Panc1 (cell line): ENCODE data around the gene SAMD11. TPM values are rescaled to one million over a fixed set of nuclear protein-coding genes. Genes with fewer than 3 reads are reported as not detected.

Experiments
- ATAC-seq: fragments of 200-7000 bp; cut with Tn5 transposase; 2 replicates; pipeline ENCODE4 v1.9.1; 2020; ENCODE audit warnings: mild to moderate bottlenecking, moderate library complexity
- BruUV-seq: library from RNA; stranded (reverse); fragments of 400-500 nt; replicated peaks from 2 replicates; lab custom pipeline; 2021; lab: Mats Ljungman, UMichigan
- CTCF ChIA-PET: fragments of 300-600 bp; sonication (Branson Sonifier 250); formaldehyde crosslinking; loops from one replicate; lab custom pipeline; 2022; ENCODE audit warnings: antibody characterized with exemption; lab: Charles Lee
- POLR2A ChIA-PET: fragments of 300-600 bp; sonication (Branson Sonifier 250); formaldehyde crosslinking; loops from one replicate; lab custom pipeline; 2022; ENCODE audit warnings: antibody characterized with exemption; lab: Charles Lee
- DNase-seq: peaks from one replicate; pipeline ENCODE4 v3.0.0-alpha.2; 2010; ENCODE audit warnings: low read depth, low spot score
- H3K27ac ChIP-seq: 2 replicates; pipeline ENCODE4 v1.5.1; 2011; ENCODE audit warnings: mild to moderate bottlenecking, low read length, inconsistent platforms
- H3K27me3 ChIP-seq: fragments of 200-500 bp; sonication (Bioruptor generic); 2 replicates; pipeline ENCODE4 v1.6.0; 2014; ENCODE audit warnings: low read length, inconsistent platforms; ENCODE audit not compliant: control insufficient read depth, insufficient read depth
- H3K36me3 ChIP-seq: fragments of 200-500 bp; sonication (Bioruptor generic); 2 replicates; pipeline ENCODE4 v1.5.1; 2014; ENCODE audit warnings: inconsistent platforms, mild to moderate bottlenecking, low read length, moderate library complexity; ENCODE audit not compliant: control insufficient read depth, insufficient read depth
- H3K4me1 ChIP-seq: 2 replicates; pipeline ENCODE4 v1.5.1; 2011; ENCODE audit warnings: inconsistent platforms, mild to moderate bottlenecking, low read length, moderate library complexity; ENCODE audit not compliant: control insufficient read depth, insufficient read depth
- H3K4me3 ChIP-seq, 2 experiments: 2 replicates each; pipeline ENCODE4 v1.5.1; 2011 to 2012; ENCODE audit warnings: low read depth in 2 of 2, low read length in 2 of 2, mild to moderate bottlenecking in 2 of 2, inconsistent platforms in 1 of 2, moderate library complexity in 1 of 2
- H3K9me3 ChIP-seq: fragments of 200-500 bp; sonication (Bioruptor generic); 2 replicates; pipeline ENCODE4 v1.5.1; 2014; ENCODE audit warnings: low read depth, mild to moderate bottlenecking, inconsistent platforms, low read length, moderate library complexity; ENCODE audit not compliant: control insufficient read depth, insufficient read depth
- POLR2AphosphoS5 ChIP-seq: IDR thresholded peaks from 2 replicates; pipeline ENCODE4 v1.6.1; 2012; ENCODE audit warnings: mild to moderate bottlenecking, low read depth, low read length, moderate library complexity
- SIN3A ChIP-seq: IDR thresholded peaks from 2 replicates; pipeline ENCODE4 v1.6.1; 2012; ENCODE audit warnings: low read depth, mild to moderate bottlenecking, low read length, moderate library complexity, borderline replicate concordance; ENCODE audit not compliant: insufficient read depth
- TCF7L2 ChIP-seq: IDR thresholded peaks from 2 replicates; pipeline ENCODE4 v1.6.1; 2011; ENCODE audit warnings: mild to moderate bottlenecking, low read depth, low read length, inconsistent platforms
- in situ Hi-C: cut with HindIII; loops from 2 replicates; pipeline ENCODE4 v1.10.0; 2016; ENCODE audit warnings: low sequenced_read_pairs, low pct_unique_long_range_greater_than_20kb
- intact Hi-C: fragments of 100-400 bp; cut with micrococcal nuclease; formaldehyde crosslinking; loops from one replicate; pipeline ENCODE4 v1.10.0; 2022; ENCODE audit not compliant: unreplicated experiment
- total RNA-seq: library from RNA; stranded (reverse); gene quantifications from one replicate; pipeline ENCODE4 v1.2.1, GENCODE V29; 2021; ENCODE audit not compliant: unreplicated experiment
- TF ChIP-seq, protein P1 (sequence below), 2 experiments: IDR thresholded peaks; 2 replicates each; pipeline ENCODE4 v1.6.1; 2011 to 2012; ENCODE audit warnings: low read depth in 2 of 2, control low read depth in 1 of 2, low read length in 1 of 2, mild to moderate bottlenecking in 1 of 2, moderate library complexity in 1 of 2; ENCODE audit not compliant: insufficient read depth in 1 of 2
- TF ChIP-seq, protein P2 (sequence below): fragments of 450-650 bp; IDR thresholded peaks from 2 replicates; pipeline ENCODE4 v1.5.1; 2017; ENCODE audit warnings: mild to moderate bottlenecking

SAMD11 gene
- total RNA-seq, 1 experiment from 2014 or later: 51.8 TPM

DNA sequence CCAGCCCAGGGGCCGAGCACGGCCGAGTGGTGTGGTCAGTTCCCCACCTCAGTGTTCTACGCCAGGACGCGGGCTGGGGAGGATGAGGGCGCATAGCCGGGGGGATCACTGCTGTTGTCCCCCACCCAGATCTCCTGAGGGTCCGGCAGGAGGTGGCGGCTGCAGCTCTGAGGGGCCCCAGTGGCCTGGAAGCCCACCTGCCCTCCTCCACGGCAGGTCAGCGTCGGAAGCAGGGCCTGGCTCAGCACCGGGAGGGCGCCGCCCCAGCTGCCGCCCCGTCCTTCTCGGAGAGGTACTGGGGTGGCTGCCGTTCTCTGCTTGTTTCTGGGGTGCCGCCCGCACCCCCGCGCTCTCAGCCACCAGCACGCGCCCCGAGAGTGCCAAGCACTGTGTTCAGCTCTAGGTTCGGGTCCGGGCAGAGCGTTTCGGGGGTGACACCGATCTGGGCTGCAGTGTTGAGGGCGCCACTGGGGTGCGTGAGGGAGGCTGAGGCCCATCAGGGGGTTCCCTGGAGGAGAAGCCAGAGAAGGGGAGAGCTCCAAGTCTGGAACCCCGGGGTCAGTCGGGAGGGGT is 17.4 kb downstream of the SAMD11 start:
- H3K9me3 ChIP-seq: no peaks in the 10 kb centered on the region
- H3K36me3 ChIP-seq: no peaks in the 10 kb centered on the region
- ChIA-PET POLR2A (interaction anchor here (1.0 kb wide), 1 partner anchor 11 kb away, joined by 3 read pairs; no protein-coding TSS in a partner anchor), CTCF (interaction anchor here (0.6 kb wide), 1 partner anchor 232 kb away, joined by 4 read pairs; the partner anchor contains the start of gene TTLL10)
- in situ Hi-C loops (no loop called here), intact Hi-C loops (loop anchor here (5.0 kb wide), 1 partner anchor 34 kb away; no protein-coding TSS in a partner anchor)
- DNase-seq: no peak
- no peak for TF ChIP-seq SIN3A
- no peak for TF ChIP-seq POLR2AphosphoS5
- TF ChIP-seq TCF7L2: no peak
- TF ChIP-seq, protein P1, sequence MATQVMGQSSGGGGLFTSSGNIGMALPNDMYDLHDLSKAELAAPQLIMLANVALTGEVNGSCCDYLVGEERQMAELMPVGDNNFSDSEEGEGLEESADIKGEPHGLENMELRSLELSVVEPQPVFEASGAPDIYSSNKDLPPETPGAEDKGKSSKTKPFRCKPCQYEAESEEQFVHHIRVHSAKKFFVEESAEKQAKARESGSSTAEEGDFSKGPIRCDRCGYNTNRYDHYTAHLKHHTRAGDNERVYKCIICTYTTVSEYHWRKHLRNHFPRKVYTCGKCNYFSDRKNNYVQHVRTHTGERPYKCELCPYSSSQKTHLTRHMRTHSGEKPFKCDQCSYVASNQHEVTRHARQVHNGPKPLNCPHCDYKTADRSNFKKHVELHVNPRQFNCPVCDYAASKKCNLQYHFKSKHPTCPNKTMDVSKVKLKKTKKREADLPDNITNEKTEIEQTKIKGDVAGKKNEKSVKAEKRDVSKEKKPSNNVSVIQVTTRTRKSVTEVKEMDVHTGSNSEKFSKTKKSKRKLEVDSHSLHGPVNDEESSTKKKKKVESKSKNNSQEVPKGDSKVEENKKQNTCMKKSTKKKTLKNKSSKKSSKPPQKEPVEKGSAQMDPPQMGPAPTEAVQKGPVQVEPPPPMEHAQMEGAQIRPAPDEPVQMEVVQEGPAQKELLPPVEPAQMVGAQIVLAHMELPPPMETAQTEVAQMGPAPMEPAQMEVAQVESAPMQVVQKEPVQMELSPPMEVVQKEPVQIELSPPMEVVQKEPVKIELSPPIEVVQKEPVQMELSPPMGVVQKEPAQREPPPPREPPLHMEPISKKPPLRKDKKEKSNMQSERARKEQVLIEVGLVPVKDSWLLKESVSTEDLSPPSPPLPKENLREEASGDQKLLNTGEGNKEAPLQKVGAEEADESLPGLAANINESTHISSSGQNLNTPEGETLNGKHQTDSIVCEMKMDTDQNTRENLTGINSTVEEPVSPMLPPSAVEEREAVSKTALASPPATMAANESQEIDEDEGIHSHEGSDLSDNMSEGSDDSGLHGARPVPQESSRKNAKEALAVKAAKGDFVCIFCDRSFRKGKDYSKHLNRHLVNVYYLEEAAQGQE (IDR thresholded peaks at IDR 0.05; ENCODE audit: insufficient read depth in 1 of 2, low read depth in 2 of 2, low read length in 1 of 2): no peak
- TF ChIP-seq, protein P2, sequence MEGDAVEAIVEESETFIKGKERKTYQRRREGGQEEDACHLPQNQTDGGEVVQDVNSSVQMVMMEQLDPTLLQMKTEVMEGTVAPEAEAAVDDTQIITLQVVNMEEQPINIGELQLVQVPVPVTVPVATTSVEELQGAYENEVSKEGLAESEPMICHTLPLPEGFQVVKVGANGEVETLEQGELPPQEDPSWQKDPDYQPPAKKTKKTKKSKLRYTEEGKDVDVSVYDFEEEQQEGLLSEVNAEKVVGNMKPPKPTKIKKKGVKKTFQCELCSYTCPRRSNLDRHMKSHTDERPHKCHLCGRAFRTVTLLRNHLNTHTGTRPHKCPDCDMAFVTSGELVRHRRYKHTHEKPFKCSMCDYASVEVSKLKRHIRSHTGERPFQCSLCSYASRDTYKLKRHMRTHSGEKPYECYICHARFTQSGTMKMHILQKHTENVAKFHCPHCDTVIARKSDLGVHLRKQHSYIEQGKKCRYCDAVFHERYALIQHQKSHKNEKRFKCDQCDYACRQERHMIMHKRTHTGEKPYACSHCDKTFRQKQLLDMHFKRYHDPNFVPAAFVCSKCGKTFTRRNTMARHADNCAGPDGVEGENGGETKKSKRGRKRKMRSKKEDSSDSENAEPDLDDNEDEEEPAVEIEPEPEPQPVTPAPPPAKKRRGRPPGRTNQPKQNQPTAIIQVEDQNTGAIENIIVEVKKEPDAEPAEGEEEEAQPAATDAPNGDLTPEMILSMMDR: no peak
- peak overlapping the region; percentile 40 to 57 for H3K4me3 ChIP-seq
- no TSS peak for BruUV-seq
- H3K4me1 ChIP-seq: peaks cover 71% of the 10 kb centered on the region
- no peaks in the 10 kb centered on the region for H3K27me3 ChIP-seq
- no peak; the same call in 1 of the 2 replicates for ATAC-seq
- H3K27ac ChIP-seq: peak overlapping the region; percentile 87

DNA sequence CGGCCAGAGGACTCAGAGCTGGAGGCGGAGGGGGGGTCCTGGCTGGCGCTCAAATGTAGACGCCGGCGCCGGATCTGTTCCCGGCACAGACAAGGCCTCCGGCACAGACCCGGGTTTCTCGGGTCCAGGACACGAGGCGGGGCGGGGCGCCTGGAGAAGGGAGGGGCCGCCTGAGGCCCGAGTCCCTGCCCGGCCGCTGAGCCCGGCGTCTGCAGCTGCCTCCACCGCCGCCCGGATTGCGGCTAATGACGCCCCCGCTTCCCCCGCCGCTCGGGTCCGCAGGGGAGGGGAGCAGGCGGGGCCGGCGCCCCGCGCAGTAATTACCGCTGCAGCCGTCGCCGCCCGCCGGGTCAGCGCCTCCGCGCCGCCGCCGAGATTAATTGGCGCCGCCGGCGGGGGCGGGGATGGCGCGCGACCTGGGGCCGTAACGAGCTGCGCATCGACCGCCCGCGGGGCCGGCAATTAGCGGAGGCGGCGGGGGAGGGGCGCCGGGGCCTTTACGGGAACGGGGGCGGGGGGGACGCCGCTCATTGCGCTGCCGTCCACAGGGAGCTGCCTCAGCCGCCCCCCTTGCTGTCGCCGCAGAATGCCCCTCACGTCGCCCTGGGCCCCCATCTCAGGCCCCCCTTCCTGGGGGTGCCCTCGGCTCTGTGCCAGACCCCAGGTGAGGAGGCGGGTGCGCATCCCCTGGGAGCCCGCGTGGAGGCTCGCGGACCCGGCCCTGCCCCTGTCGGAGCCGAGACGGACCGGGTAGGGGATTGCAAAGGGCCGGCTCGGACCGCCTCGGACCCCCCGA is 18.1 kb downstream of the SAMD11 start:
- intact Hi-C loops (loop anchor here (5.0 kb wide), 1 partner anchor 34 kb away; no protein-coding TSS in a partner anchor), in situ Hi-C loops (no loop called here)
- ChIA-PET CTCF (interaction anchor here (0.6 kb wide), 2 partner anchors 232 to 1323 kb away, joined by 4 read pairs; partner anchors contain the start of gene TTLL10), POLR2A (interaction anchor here (0.6 to 1.0 kb wide), 2 partner anchors 12 to 330 kb away, joined by 3 read pairs; no protein-coding TSS in a partner anchor)
- Histone ChIP-seq H3K36me3 (no peaks in the 10 kb centered on the region), H3K27me3 (no peaks in the 10 kb centered on the region), H3K4me1 (peaks cover 68% of the 10 kb centered on the region), H3K27ac (peak overlapping the region; percentile 87), H3K9me3 (no peaks in the 10 kb centered on the region), H3K4me3 (peak overlapping the region; percentile 40 to 57)
- peak; percentile 52 for ATAC-seq
- TF ChIP-seq SIN3A: no peak
- TF ChIP-seq, protein P1 (IDR thresholded peaks at IDR 0.05; ENCODE audit: insufficient read depth in 1 of 2, low read depth in 2 of 2, low read length in 1 of 2): no peak
- TF ChIP-seq TCF7L2: peak; percentile 83
- DNase-seq: no peak
- BruUV-seq: no TSS peak
